Tracheal epithelial cell (primary cell): ENCODE measurements around the gene ARL5A. TPM values are rescaled to one million over a fixed set of nuclear protein-coding genes. Genes with fewer than 3 reads are reported as not detected.

Experiments
- total RNA-seq: library from RNA; depleted of rRNA; stranded (reverse); fragments of >200 nt; gene quantifications from 2 replicates; pipeline ENCODE4 v1.2.1, GENCODE V29; 2014

ARL5A gene, protein sequence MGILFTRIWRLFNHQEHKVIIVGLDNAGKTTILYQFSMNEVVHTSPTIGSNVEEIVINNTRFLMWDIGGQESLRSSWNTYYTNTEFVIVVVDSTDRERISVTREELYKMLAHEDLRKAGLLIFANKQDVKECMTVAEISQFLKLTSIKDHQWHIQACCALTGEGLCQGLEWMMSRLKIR
- 68.2 and 98.9 TPM in 2 replicates for total RNA-seq

DNA sequence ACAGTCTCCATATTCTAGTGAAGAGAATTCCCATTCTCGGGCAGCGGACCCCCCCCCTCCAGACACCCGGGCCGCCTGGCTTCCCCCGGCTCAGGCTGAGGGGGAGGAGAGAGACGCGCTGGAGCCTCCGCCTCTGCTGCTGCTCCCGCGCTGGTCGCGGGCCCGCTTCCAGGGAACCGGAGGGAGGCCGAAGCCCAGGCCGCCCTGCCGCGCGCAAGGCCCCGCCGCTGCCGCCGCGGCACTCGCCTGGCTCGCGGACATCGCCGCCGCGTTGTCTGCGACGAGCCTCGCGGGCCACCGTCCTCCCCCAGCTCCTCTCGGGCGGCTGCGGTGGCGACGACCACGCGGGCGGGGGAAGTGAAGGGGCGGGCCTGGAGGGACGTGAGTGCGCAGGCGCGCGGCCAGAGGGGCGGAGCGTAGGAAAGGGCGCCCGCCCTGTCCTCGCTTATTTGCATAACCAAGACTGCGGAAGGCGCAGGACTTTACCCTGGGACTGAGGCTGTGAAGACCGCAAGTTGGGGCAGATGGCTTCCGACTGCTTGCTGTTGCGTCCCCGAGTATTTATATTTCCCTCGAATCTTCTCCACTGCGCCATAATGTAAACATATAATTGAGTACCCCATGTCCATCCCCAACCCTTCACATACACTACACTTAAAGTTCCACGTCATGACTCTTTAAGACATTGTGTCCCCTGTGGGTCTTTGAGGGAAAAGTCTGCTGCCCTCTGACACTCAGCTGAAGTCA, at the start of gene ARL5A:
Gene ARL5A, minus strand, starts transcription at position 279 of the 747 bp plus-strand sequence. Its CDS starts 245 bp downstream, at position 34.

Other genes starting within 250 kb of the ARL5A start
- 0.21 and 0.48 TPM in 2 replicates for gene NEB, start 93.9 kb downstream of the ARL5A start, total RNA-seq